H1 (cell line): ENCODE results near the gene CNIH3. TPM values are rescaled to one million over a fixed set of nuclear protein-coding genes. Genes with fewer than 3 reads are reported as not detected.

Source experiments
- GABPA ChIP-seq: IDR thresholded peaks from 2 replicates; pipeline ENCODE4 v1.6.1; 2011; ENCODE audit warnings: mild to moderate bottlenecking, low read length, moderate library complexity, borderline replicate concordance; ENCODE audit not compliant: insufficient read depth
- GTF2F1 ChIP-seq: IDR thresholded peaks from 2 replicates; pipeline ENCODE4 v1.6.1; 2012; ENCODE audit warnings: low read depth, low read length, improper control_type of control experiment, borderline replicate concordance
- RFX5 ChIP-seq: IDR thresholded peaks from 2 replicates; pipeline ENCODE4 v1.6.1; 2011; ENCODE audit warnings: low read depth, low read length, improper control_type of control experiment, borderline replicate concordance
- RNF2 ChIP-seq: fragments of 200-900, 300-1000 bp; sonication (generic); IDR thresholded peaks from 2 replicates; pipeline ENCODE4 v1.7.1; 2016; ENCODE audit warnings: borderline replicate concordance, low read depth, mild to moderate bottlenecking, antibody characterized with exemption, low read length; ENCODE audit not compliant: poor library complexity, severe bottlenecking; ENCODE audit errors: missing control alignments
- polyA plus RNA-seq, 7 experiments: library from polyadenylated mRNA; depleted of rRNA in 3 of 7; stranded (reverse) in 5 of 7; unstranded in 2 of 7; fragments of >200 nt in 5 of 7; fragments of 200-250 nt in 2 of 7; gene quantifications; 1 replicate in 5 of 7; 2 replicates in 1 of 7; 4 replicates in 1 of 7; pipeline versions ENCODE4 v1.2.1 to v1.2.3, GENCODE V29; 2011 to 2013; ENCODE audit warnings: missing spikeins in 2 of 7, mixed read lengths in 2 of 7
- total RNA-seq: library from RNA; stranded (reverse); fragmentation: NEBNext Ultra II Directional; extraction: Animal tissue kit (Norgen Biotek cat#: 25700); gene quantifications from 2 replicates; pipeline ENCODE4 v1.2.1, GENCODE V29; 2021
- TF ChIP-seq, protein P1 (sequence below): IDR thresholded peaks from 2 replicates; pipeline ENCODE4 v1.6.1; 2011; ENCODE audit warnings: low read depth, mild to moderate bottlenecking, low read length; ENCODE audit not compliant: insufficient read depth

Gene CNIH3
- total and polyA plus RNA-seq, 2 of the 8 experiments (the other 6 are each of a cell fraction or from before 2014, with no cell fraction given) = 3.7 to 5.6 TPM

GRCh38 chr1:224743608-224744164 lies 127.6 kb downstream of the CNIH3 start (continued):
- TF ChIP-seq, protein P1, sequence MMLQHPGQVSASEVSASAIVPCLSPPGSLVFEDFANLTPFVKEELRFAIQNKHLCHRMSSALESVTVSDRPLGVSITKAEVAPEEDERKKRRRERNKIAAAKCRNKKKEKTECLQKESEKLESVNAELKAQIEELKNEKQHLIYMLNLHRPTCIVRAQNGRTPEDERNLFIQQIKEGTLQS = no peak
- TF ChIP-seq GTF2F1 (no peak), RNF2 (no peak), RFX5 (no peak), GABPA (no peak)
- TF ChIP-seq, all 59 proteins: peak for 0
